HG03280 (cell line): ENCODE data around the gene ERCC8.
"Not testable (repeated sequence)": the region's sequence is repeated elsewhere in the genome, so short reads cannot be mapped to it uniquely, and the experiment has no call there.

Source experiments
- ATAC-seq: cut with Tn5 transposase; IDR thresholded peaks from one replicate; pipeline ENCODE4 v1.9.1; 2021; ENCODE audit warnings: mild to moderate bottlenecking, moderate library complexity; ENCODE audit not compliant: unreplicated experiment

Gene ERCC8

GRCh38 chr5:60944904-60945812 lies at the start of gene ERCC8, which contains the start of gene NDUFAF2:
Gene ERCC8, minus strand, starts transcription at chr5:60945070. Its CDS starts 62 bp downstream, at chr5:60945008.
Gene NDUFAF2, plus strand, starts transcription at chr5:60945205. Its CDS starts 51 bp downstream, at chr5:60945256.
- ATAC-seq = peak; percentile 99

GRCh38 chr5:60993875-60994571 lies 49.2 kb upstream of the ERCC8 start:
- no peak for ATAC-seq

- ATAC-seq = no peak
Measured at GRCh38 chr5:60993425-60993824, 48.6 kb upstream of the ERCC8 start.

GRCh38 chr5:60992871-60993270 lies 48.0 kb upstream of the ERCC8 start:
- no peak for ATAC-seq

- no peak for ATAC-seq
Measured at GRCh38 chr5:60989790-60990189, 44.9 kb upstream of the ERCC8 start.

GRCh38 chr5:60982127-60982526 lies 37.3 kb upstream of the ERCC8 start:
- not testable (repeated sequence) for ATAC-seq

- ATAC-seq = no peak
Measured at GRCh38 chr5:60980511-60980910, 35.6 kb upstream of the ERCC8 start.

- no peak for ATAC-seq
Measured at GRCh38 chr5:60978968-60979367, 34.1 kb upstream of the ERCC8 start.

- ATAC-seq = no peak
Measured at GRCh38 chr5:60977956-60978737, 33.3 kb upstream of the ERCC8 start.

GRCh38 chr5:60972231-60972630 lies 27.4 kb upstream of the ERCC8 start:
- no peak for ATAC-seq

- ATAC-seq = no peak
Measured at GRCh38 chr5:60961685-60962084, 16.8 kb upstream of the ERCC8 start.

GRCh38 chr5:60960591-60960990 lies 15.7 kb upstream of the ERCC8 start:
- ATAC-seq = no peak

GRCh38 chr5:60959156-60959555 lies 14.3 kb upstream of the ERCC8 start:
- no peak for ATAC-seq

GRCh38 chr5:60958712-60959111 lies 13.8 kb upstream of the ERCC8 start:
- no peak for ATAC-seq

GRCh38 chr5:60958088-60958487 lies 13.2 kb upstream of the ERCC8 start:
- no peak for ATAC-seq

- no peak for ATAC-seq
Measured at GRCh38 chr5:60955239-60955638, 10.4 kb upstream of the ERCC8 start.

GRCh38 chr5:60948738-60949137 lies 3.9 kb upstream of the ERCC8 start:
- ATAC-seq = no peak

- peak; percentile 23 for ATAC-seq
Measured at GRCh38 chr5:60945813-60946187, 930 bp upstream of the ERCC8 start.

GRCh38 chr5:60943624-60944023 lies 1.2 kb downstream of the ERCC8 start:
- ATAC-seq = no peak

GRCh38 chr5:60929024-60929423 lies 15.8 kb downstream of the ERCC8 start:
- no peak for ATAC-seq

- ATAC-seq = no peak
Measured at GRCh38 chr5:60927450-60927849, 17.4 kb downstream of the ERCC8 start.
